KMS-11 (cell line): ENCODE measurements around the gene H19.

Experiments
- H2AFZ ChIP-seq: fragments of 200-600 bp; sonication (generic); 2 replicates; pipeline ENCODE4 v1.6.1; 2016; ENCODE audit warnings: antibody characterized with exemption, mixed run types, low read depth
- H3K27ac ChIP-seq: fragments of 200-600 bp; sonication (generic); 2 replicates; pipeline ENCODE4 v1.6.1; 2016; ENCODE audit warnings: mild to moderate bottlenecking, mixed run types
- H3K27me3 ChIP-seq: fragments of 200-600 bp; sonication (generic); 2 replicates; pipeline ENCODE4 v1.6.1; 2017; ENCODE audit warnings: mild to moderate bottlenecking, low read depth, mixed run types, moderate library complexity; ENCODE audit not compliant: insufficient read depth
- H3K36me3 ChIP-seq: fragments of 200-600 bp; sonication (generic); 2 replicates; pipeline ENCODE4 v1.6.1; 2017; ENCODE audit warnings: mild to moderate bottlenecking, mixed run types; ENCODE audit not compliant: insufficient read depth
- H3K4me1 ChIP-seq: fragments of 200-600 bp; sonication (generic); 2 replicates; pipeline ENCODE4 v1.6.1; 2016; ENCODE audit warnings: mild to moderate bottlenecking, low read depth, mixed run types; ENCODE audit not compliant: poor library complexity, severe bottlenecking
- H3K4me2 ChIP-seq: fragments of 200-600 bp; sonication (generic); 2 replicates; pipeline ENCODE4 v1.7.0; 2016; ENCODE audit warnings: mild to moderate bottlenecking, mixed run types
- H3K4me3 ChIP-seq: fragments of 200-600 bp; sonication (generic); IDR thresholded peaks from 2 replicates; pipeline ENCODE4 v1.6.1; 2017; ENCODE audit warnings: low read depth, low read length, mixed read lengths; ENCODE audit not compliant: insufficient read depth
- H3K79me2 ChIP-seq: fragments of 200-600 bp; sonication (generic); 2 replicates; pipeline ENCODE4 v1.6.1; 2016; ENCODE audit warnings: low read depth, mixed run types; ENCODE audit not compliant: insufficient read depth
- H3K9ac ChIP-seq: fragments of 200-600 bp; sonication (generic); 2 replicates; pipeline ENCODE4 v1.6.1; 2016; ENCODE audit warnings: mild to moderate bottlenecking, mixed run types
- H4K20me1 ChIP-seq: fragments of 200-600 bp; sonication (generic); 2 replicates; pipeline ENCODE4 v1.6.1; 2016; ENCODE audit warnings: mild to moderate bottlenecking, mixed run types; ENCODE audit not compliant: insufficient read depth
- CTCF ChIP-seq: fragments of 200-600 bp; sonication (generic); conservative IDR thresholded peaks from 2 replicates; pipeline ENCODE4 v1.6.1; 2017; ENCODE audit warnings: low read depth, mild to moderate bottlenecking, antibody characterized with exemption, low read length, moderate library complexity, mixed read lengths

Gene H19

GRCh38 chr11:1992111-1992510 is 5.5 kb downstream of the H19 start:
- Histone ChIP-seq H3K9ac (no peak overlapping the region), H3K4me1 (no peaks in the 10 kb centered on the region), H3K4me3 (no peak overlapping the region), H3K4me2 (no peak overlapping the region), H4K20me1 (no peaks in the 10 kb centered on the region), H2AFZ (no peak overlapping the region), H3K36me3 (no peaks in the 10 kb centered on the region), H3K79me2 (no peaks in the 10 kb centered on the region), H3K27me3 (no peaks in the 10 kb centered on the region), H3K27ac (no peak overlapping the region)
- no peak for TF ChIP-seq CTCF

- no peak for TF ChIP-seq CTCF
- Histone ChIP-seq H3K79me2 (no peaks in the 10 kb centered on the region), H4K20me1 (no peaks in the 10 kb centered on the region), H3K4me3 (no peak overlapping the region), H3K9ac (no peak overlapping the region), H3K4me1 (no peaks in the 10 kb centered on the region), H3K27ac (no peak overlapping the region), H2AFZ (no peak overlapping the region), H3K36me3 (no peaks in the 10 kb centered on the region), H3K4me2 (no peak overlapping the region), H3K27me3 (no peaks in the 10 kb centered on the region)
Observed at GRCh38 chr11:1990872-1991578, 6.6 kb downstream of the H19 start.

GRCh38 chr11:1989953-1990352 is 7.7 kb downstream of the H19 start:
- Histone ChIP-seq H3K4me3 (no peak overlapping the region), H3K4me1 (no peaks in the 10 kb centered on the region), H3K4me2 (no peak overlapping the region), H3K27me3 (no peaks in the 10 kb centered on the region), H3K9ac (no peak overlapping the region), H4K20me1 (no peaks in the 10 kb centered on the region), H3K27ac (no peak overlapping the region), H3K79me2 (no peaks in the 10 kb centered on the region), H3K36me3 (no peaks in the 10 kb centered on the region), H2AFZ (no peak overlapping the region)
- no peak for TF ChIP-seq CTCF

- Histone ChIP-seq H3K9ac (no peak overlapping the region), H3K4me3 (no peak overlapping the region), H3K4me1 (no peaks in the 10 kb centered on the region), H3K79me2 (no peaks in the 10 kb centered on the region), H3K4me2 (no peak overlapping the region), H3K27me3 (no peaks in the 10 kb centered on the region), H3K36me3 (no peaks in the 10 kb centered on the region), H3K27ac (no peak overlapping the region), H2AFZ (no peak overlapping the region), H4K20me1 (no peaks in the 10 kb centered on the region)
- TF ChIP-seq CTCF: no peak
Observed at GRCh38 chr11:1988667-1989317, 8.8 kb downstream of the H19 start.
